HepG2 (cell line): ENCODE data around the gene GRAMD2A.

Source experiments
- CAMTA2 ChIP-seq: sonication (generic); formaldehyde crosslinking; IDR thresholded peaks from 2 replicates; pipeline ENCODE4 v1.4.0; 2020; ENCODE audit warnings: mild to moderate bottlenecking, missing genetic modification reagents, borderline replicate concordance
- KDM5A ChIP-seq: fragments of 200-600 bp; sonication (generic); IDR thresholded peaks from 2 replicates; pipeline ENCODE4 v1.7.0; 2018; ENCODE audit warnings: antibody characterized with exemption, mild to moderate bottlenecking, low read length, borderline replicate concordance
- ZNF275 ChIP-seq: sonication (generic); formaldehyde crosslinking; IDR thresholded peaks from 2 replicates; pipeline ENCODE4 v1.8.0; 2022; ENCODE audit warnings: missing genetic modification reagents, mild to moderate bottlenecking, inconsistent platforms, borderline replicate concordance
- ZNF30 ChIP-seq: sonication (generic); formaldehyde crosslinking; IDR thresholded peaks from 2 replicates; pipeline ENCODE4 v1.5.0; 2020; ENCODE audit warnings: mild to moderate bottlenecking, missing genetic modification reagents
- ZZZ3 ChIP-seq: sonication (generic); formaldehyde crosslinking; IDR thresholded peaks from 2 replicates; pipeline ENCODE4 v1.4.0; 2020; ENCODE audit warnings: missing genetic modification reagents, mild to moderate bottlenecking, borderline replicate concordance

DNA sequence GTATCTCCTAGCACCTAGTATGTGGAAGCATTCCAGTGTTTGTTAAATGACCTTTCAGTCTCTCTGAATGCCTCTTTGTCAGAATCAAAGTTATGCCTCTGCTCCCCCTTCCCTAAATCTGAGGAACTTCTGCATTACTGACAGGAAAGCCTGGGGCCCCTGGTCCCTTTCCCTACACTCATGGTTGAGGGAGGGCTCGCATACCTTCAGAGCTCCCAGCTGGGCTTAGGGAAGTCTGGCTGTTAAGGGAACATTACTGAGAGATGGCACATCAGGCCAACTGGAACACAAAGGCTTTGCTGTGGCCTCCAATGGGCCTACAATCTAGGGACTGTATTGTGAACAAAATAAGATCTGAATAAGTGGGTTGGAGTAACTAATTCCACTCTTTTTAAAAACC, 23.1 kb upstream of the GRAMD2A start:
- TF ChIP-seq KDM5A (no peak), ZNF275 (CRISPR knock-in tag) (no peak), CAMTA2 (CRISPR knock-in tag) (no peak), ZZZ3 (CRISPR knock-in tag) (no peak), ZNF30 (CRISPR knock-in tag) (no peak)
